GM12864 (cell line): Measurements from ENCODE around the gene TSEN15.

Experiments
- DNase-seq: peaks from one replicate; pipeline ENCODE4 v3.0.0-alpha.2; 2011; ENCODE audit warnings: low read depth
- H3K4me3 ChIP-seq: 2 replicates; pipeline ENCODE4 v1.5.1; 2011; ENCODE audit warnings: mild to moderate bottlenecking, low read depth, low read length, control low read depth
- TF ChIP-seq, protein P1 (sequence below): IDR thresholded peaks from 2 replicates; pipeline ENCODE4 v1.5.1; 2011; ENCODE audit warnings: low read depth, mild to moderate bottlenecking, moderate library complexity, low read length, control low read depth, inconsistent platforms; ENCODE audit errors: missing control alignments

Gene TSEN15

DNA sequence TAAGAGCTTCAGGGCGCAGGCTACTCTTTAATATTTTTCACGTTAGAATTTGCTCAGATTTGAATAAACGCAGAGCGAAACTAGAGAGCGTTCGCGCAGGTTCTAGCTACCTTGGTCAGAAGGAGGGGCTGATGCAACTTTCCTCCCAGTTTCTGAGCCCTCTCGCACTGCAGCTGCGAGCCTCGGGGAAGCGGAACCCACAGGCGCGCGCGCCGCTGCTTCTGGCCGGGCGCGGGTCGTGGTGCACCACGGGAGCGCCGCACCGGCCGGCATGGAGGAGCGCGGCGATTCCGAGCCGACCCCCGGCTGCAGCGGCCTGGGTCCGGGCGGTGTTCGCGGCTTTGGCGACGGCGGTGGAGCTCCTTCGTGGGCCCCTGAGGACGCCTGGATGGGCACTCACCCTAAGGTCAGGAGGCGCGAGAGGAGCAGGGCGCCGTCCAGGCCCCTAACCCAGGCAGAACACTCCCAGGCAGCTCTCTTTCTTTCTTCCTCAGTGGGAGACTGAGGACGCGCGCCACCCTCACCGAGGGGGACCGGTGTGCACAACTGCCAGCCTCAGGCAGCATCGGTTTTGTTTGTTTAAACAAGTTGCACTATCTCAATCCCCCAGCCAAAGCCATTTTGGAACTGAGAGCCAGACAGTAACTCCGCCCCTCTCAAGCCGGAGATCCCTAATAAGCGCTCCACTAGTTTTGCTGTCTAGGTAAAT, at the start of gene TSEN15:
TSS of gene TSEN15 (plus strand) at position 246 of the 709 bp plus-strand sequence. CDS start at position 272, 26 bp downstream.
- peak; percentile 86 for DNase-seq
- peak within 1 kb of the TSS; percentile 100 for H3K4me3 ChIP-seq
- TF ChIP-seq, protein P1, sequence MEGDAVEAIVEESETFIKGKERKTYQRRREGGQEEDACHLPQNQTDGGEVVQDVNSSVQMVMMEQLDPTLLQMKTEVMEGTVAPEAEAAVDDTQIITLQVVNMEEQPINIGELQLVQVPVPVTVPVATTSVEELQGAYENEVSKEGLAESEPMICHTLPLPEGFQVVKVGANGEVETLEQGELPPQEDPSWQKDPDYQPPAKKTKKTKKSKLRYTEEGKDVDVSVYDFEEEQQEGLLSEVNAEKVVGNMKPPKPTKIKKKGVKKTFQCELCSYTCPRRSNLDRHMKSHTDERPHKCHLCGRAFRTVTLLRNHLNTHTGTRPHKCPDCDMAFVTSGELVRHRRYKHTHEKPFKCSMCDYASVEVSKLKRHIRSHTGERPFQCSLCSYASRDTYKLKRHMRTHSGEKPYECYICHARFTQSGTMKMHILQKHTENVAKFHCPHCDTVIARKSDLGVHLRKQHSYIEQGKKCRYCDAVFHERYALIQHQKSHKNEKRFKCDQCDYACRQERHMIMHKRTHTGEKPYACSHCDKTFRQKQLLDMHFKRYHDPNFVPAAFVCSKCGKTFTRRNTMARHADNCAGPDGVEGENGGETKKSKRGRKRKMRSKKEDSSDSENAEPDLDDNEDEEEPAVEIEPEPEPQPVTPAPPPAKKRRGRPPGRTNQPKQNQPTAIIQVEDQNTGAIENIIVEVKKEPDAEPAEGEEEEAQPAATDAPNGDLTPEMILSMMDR, result peak; percentile 5

DNA sequence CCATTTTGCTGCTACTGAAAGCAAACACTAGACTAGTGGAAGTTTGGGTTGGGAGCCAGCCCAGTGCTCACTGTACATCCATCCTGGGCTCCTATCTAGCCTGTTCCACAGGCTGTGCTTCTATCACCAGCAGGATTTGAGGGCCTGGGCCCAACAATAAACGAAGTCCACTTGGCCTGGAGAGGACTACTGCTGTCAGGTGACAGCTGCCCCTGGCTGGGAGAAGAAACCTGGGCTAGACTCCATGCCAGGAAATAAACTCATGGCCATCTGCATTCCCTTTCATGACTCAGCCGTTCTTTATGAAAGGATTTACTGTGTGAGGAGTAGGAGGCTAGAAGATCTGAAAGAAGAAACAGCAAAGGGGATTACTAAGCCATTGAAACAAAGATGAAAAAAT, 49.5 kb upstream of the TSEN15 start:
- TF ChIP-seq, protein P1, result no peak
- no peak overlapping the region for H3K4me3 ChIP-seq
- DNase-seq, result no peak

DNA sequence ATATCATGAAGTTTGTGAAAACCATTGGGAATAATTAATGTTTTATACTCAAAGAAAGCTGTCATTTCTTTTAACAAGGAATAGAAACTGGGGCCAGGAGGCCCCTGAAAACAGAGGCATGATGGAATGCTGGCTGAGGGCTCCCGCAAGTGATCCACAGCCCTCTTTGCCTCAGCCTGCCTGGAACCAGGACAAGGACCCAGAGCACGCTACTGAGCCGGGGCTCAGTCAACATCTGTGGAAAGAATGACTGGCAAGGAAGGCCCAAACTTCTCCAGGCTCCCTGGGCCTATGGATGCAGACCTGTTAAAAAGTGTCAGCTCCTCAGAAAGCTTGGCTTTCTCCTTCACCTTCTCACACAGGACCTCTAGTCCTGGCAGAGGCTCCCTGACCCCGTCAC, 46.6 kb upstream of the TSEN15 start:
- H3K4me3 ChIP-seq, result no peak overlapping the region
- no peak for DNase-seq
- TF ChIP-seq, protein P1, result no peak

DNA sequence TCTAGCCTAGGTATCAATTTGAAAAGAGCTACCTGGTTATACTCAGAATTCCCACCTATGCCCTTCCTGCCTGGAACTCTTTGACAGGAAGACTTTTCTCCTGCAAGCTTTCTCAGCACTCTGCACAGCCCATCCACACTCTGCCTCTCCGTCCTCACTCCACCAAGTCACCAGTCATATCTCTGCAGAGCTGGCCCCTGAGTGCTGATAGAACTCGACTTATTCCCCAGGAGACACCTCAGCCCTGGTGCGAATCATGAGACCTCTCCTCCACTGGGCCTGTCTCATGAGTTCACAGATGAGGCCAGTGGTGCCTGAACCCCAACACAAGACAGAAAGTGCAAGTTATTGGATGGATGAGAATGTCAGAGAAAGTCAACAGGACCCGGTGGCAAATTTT, 46.0 kb upstream of the TSEN15 start:
- TF ChIP-seq, protein P1, result no peak
- no peak for DNase-seq
- H3K4me3 ChIP-seq, result no peak overlapping the region

DNA sequence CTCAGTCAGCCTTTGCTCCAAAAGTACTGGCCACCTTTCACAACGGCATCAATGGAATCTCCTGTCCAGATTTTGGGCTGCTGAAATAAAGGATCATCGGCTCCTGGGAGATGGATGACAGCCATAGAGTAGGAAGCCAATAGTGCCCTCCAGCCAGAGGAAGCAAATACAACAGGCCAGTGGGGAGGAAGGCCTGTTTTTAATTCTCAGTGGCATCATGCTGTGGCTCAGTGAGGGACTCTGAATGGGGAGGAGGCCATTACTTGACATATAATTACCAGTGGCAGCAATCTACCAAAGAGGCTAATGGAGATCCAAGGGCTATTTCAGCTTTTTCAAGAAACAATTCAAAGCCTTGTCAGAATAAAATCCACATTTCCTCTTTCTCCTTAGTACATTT, 40.7 kb upstream of the TSEN15 start:
- TF ChIP-seq, protein P1, result no peak
- no peak overlapping the region for H3K4me3 ChIP-seq
- DNase-seq, result no peak

DNA sequence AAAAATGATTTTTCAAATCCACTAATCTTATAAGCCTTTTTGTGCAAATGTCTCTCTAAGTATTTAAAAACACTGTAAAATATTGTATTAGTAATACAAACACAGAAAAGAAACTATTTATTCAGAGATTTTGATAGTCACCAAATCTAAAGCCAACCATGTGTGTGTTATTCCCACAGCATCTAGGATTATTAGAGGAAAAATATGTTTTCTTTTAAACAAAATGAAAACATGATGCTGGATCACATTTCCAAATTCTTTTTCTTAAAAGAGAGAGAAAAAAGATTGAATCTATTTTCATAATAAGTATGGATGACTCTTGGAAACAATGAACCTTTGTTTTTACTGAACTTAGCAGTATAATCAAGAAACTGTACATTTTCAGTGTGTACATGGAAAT, 39.3 kb upstream of the TSEN15 start:
- TF ChIP-seq, protein P1, result no peak
- DNase-seq, result no peak
- H3K4me3 ChIP-seq, result no peak overlapping the region

DNA sequence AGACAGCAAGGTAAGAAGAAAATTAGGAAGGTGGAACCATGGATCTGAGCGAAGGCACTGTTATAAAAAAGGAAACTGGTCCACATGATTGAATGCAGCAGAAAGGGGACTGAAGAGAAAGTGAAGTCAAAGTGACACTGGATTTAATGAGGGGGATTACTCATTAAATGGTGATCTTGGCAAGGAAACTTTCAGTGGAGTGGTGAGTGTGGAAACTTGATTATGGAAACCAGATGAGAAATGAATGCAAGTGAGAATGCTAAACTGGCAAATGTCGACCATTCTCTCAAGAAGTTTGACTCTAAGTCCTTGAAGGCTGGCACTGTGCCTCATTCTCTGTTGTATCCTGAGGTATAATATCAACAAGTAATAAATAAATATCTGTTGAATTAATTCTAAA, 37.3 kb upstream of the TSEN15 start:
- no peak for DNase-seq
- TF ChIP-seq, protein P1, result no peak
- H3K4me3 ChIP-seq, result no peak overlapping the region
